GM18519 (cell line): ENCODE data around the gene XRCC4.

Experiments
- ATAC-seq: cut with Tn5 transposase; IDR thresholded peaks from one replicate; pipeline ENCODE4 v1.9.1; 2021; ENCODE audit warnings: mild to moderate bottlenecking, moderate library complexity; ENCODE audit not compliant: unreplicated experiment, low FRiP score

Gene XRCC4

GRCh38 chr5:83370957-83371356 lies 293.6 kb downstream of the XRCC4 start:
- no peak for ATAC-seq

DNA sequence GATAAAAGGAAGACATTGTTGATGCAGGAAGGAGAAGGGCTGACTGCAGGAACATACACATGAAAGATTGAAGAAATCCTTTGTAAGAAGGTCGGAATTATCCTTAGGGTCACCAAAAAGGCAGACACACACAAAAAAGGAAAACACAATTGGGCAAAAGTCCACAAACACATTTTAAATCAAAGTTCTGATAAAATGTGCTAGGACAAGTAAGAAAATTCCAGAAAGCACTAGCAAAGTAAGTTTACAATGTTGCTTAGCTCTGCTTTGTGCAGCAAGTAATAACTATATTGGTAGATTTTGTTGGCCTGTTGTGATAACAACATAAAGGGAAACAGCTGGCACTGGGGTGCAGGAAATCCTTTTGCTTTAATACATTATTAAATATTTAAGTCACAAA lies 294.4 kb downstream of the XRCC4 start:
- no peak for ATAC-seq

GRCh38 chr5:83374547-83374946 lies 297.2 kb downstream of the XRCC4 start:
- ATAC-seq = no peak

DNA sequence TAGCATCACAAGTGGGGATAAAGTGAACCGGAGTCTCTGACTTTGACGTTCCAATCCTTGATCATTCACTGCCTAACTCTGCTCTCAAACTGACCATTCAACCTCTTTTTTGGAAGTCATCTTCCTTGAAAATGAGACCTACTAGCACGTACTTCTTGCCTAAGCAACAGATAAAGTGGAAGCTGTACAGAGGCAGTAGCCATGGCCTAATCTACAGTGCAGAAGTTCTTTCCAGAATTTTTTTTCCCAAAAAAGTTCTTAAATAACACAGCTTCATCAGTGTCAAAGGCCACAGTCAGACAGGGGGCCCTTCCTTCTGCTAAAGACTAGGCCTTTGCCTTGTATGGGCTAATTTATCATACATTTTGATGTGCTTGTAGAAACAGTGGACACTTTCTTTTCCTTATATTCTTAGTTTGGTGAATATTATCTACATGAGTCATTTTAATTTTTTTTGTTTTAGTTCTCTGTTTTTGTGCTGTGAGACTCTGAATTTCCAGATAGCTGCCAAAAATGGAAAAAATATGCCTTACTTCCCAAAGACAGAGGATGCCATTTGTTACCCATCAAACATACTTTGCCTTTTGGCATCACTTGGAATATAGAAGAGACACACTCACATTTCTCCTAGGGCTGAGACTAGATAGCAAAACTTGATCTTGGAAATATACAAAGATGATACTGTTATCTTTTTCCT lies 297.9 kb downstream of the XRCC4 start:
- ATAC-seq = no peak

DNA sequence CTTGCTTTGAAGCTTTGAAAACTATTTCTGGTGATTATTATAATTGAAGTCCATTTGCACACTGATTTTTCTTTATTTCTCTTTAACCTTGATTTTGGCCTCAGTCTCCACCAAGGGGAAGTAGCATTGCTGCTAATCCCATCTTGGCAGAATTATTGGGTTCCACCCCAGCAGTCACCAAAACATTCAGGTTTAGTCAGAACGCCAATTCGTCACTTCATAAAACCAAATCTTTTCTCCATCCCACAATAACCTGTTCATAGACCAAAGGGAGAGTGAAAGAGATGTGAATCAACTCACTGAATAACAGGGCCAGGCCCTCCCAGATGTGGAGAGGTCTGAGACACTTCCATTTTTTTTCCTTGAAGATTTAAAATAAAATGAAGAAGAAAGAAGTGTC lies 299.1 kb downstream of the XRCC4 start:
- no peak for ATAC-seq

DNA sequence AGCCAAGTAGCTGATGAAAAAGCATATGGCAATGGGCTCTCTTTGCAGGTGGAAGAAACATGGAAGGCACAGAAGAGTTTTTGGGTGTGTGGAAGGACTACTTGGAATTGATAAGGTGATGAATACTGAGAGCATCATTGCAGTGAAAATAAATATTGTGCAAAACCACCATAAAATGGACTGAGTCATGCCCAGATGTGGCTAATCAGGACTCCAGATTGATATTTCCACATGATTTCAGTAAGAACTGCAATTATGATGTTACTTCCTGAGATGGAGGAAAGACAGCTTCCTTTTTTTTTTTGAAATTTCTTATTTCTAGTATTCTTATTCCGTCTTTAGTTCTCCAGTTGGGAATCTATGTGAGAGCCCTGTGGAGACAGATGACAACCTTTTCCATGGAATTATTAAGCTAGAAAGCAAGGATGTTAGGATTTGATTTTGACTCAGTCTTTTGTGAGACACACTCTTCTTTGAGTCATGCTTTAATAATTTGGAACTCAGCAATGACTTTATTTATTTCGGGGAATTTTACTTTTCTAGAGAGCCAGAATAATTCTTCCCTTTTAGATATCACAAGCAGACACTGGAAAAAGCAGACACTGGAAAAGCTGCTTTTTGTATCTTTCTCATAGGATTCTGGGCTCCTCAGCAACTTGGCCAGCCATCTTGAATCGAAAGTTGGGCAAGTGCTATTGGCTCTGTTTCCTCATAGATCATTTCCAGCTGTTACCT lies 300.0 kb downstream of the XRCC4 start:
- ATAC-seq = no peak

DNA sequence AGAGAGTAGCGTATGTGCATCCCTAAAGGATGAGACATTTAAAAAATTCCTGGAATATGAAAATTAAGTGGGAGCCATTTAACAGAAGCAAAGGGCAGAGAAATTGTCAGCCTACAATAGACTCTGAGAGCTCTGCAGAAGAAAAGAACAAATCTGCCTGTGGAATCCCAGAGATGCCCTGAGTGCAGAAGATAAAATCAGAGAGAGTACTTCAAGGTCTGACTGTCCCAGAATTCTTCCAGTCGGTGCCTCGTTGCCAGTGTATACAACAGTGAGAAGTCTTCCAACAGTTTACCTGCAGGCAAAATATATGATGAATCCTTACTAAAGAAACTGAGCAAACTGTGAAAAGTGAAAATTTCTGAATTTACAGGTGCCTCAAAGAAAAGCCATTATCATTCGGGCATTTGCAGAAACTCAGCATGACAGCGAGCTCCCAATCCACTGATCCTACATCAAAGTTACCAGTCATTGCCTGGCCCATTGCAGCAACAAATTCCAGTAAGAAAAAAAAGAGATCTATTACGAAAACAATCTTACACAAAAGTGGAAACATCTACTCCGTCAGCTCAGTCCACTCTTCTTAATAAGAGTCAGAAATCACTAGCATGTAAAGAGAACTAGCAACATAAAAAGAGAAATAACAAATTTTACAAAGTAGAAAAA lies 301.4 kb downstream of the XRCC4 start:
- no peak for ATAC-seq

- ATAC-seq = no peak
Measured at GRCh38 chr5:83385812-83386211, 308.5 kb downstream of the XRCC4 start.

DNA sequence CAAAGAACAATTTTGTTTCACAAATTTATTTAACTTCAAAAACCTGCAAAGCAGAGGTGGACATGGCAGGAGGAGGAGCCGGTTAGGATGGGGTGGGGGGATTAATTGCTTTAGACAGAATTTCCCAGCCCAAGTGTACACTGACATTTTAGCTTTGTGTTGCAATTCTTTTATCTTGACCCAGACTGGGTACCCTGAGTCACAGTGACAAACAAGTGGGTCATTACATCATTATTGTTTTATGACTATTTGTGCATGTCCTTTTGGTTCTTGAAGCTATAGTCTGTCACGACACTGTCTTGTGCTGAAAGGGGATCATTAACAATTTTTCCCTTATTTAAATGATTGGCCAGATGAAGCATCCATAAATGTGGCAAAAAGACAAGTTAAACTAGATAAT lies 309.7 kb downstream of the XRCC4 start:
- ATAC-seq = no peak

GRCh38 chr5:83388608-83389007 lies 311.3 kb downstream of the XRCC4 start:
- no peak for ATAC-seq

DNA sequence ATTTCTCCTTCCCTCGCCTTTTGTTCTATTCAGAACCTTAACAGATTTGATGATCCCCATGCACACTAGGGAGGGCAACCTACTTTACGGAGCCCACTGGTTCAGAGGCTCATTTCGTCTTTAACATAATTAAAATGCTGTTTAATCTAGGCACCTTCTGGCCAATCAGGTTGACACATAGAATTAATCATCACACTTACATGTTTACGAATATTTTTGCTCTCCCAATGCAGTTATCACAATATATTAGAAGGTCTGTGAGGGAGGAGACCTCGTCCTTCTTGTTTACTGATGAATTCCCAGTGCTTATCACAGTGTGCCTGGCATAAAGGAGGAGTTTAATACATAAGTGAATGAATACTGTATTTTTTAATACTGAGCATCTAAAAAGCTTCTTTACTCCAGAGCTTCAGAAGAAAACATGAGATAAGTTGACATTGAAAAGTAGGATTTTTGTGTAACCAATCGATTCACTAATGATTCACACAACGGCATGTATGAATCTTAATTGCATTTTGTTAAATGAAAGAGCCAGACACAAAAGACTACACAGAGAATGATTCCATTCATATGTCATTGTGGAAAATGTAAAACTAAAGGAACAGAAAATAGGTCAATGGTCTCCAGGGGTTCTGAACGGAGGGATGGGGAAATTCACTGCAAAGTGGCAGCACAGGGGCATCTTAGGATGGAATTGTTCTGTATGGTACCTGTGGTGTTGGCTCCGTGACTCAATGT lies 315.6 kb downstream of the XRCC4 start:
- ATAC-seq = no peak

DNA sequence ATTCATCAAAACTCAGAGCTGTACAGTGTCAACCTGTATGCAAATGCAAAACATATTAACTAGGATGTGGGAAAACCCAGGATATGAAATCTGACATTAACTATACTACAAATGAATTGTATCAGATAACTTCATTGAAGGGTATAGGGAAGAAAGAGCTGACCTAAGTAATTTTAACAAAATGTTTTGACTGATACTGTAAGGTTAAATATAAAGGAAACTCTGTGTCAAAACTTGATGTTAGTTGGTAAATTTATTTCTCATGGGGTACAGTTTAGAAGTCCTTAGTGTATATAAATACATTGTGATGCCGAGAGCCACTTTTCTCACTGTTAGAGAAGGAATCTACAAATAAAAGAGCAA lies 316.1 kb downstream of the XRCC4 start:
- no peak for ATAC-seq

GRCh38 chr5:83394190-83394589 lies 316.8 kb downstream of the XRCC4 start:
- ATAC-seq = no peak

GRCh38 chr5:83396662-83397061 lies 319.3 kb downstream of the XRCC4 start:
- no peak for ATAC-seq

GRCh38 chr5:83397658-83398057 lies 320.3 kb downstream of the XRCC4 start:
- ATAC-seq = no peak

- no peak for ATAC-seq
Measured at GRCh38 chr5:83400241-83400640, 322.9 kb downstream of the XRCC4 start.

DNA sequence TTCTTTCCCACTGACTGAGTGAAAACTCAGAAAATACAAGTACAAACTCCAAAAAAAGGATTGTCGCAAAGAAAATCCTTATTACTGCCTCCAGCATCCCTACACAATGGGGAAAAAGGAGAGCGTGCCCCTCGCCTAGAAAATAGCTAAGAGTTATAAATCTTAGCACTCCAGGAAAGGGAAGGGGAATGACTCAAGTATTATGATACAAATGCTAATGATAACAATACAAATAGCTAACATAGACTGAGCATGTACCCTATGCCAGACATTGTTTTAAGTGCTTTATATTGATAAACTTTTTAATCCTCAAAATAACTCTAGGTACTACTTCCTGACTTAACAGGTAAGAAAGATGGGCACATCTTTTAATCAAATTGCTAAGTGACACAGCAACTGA lies 323.4 kb downstream of the XRCC4 start:
- no peak for ATAC-seq

- peak; percentile 54 for ATAC-seq
Measured at GRCh38 chr5:83401122-83401731, 323.9 kb downstream of the XRCC4 start.

- no peak for ATAC-seq
Measured at GRCh38 chr5:83401775-83402174, 324.4 kb downstream of the XRCC4 start.
